Right atrium auricular region (tissue), 2 donors: Measurements from ENCODE around the gene TARP.
"Not testable (repeated sequence)": the region's sequence is repeated elsewhere in the genome, so short reads cannot be mapped to it uniquely, and the experiment has no call there.

Source experiments
- DNase-seq: peaks from one replicate; pipeline ENCODE4 v3.0.0-alpha.2; 2019; ENCODE audit warnings: low spot score
- H3K27ac ChIP-seq, 2 donors: fragments of 200-600 bp; sonication (generic); 1 replicate in 1 of 2; 2 replicates in 1 of 2; pipeline ENCODE4 v1.5.1; 2016 to 2019
- H3K27me3 ChIP-seq, 2 donors: fragments of 200-600 bp; sonication (generic); one replicate each; pipeline versions ENCODE4 v1.5.1 to v1.6.0; 2017 to 2019
- H3K36me3 ChIP-seq: fragments of 200-600 bp; sonication (generic); one replicate; pipeline ENCODE4 v1.5.1; 2016
- H3K4me1 ChIP-seq, 2 donors: fragments of 200-600 bp; sonication (generic); one replicate each; pipeline versions ENCODE4 v1.5.1 to v1.6.0; 2017 to 2019
- H3K4me3 ChIP-seq, 2 donors: fragments of 200-600 bp; sonication (generic); 1 replicate in 1 of 2; 2 replicates in 1 of 2; pipeline ENCODE4 v1.5.1; 2017 to 2019; ENCODE audit warnings: mild to moderate bottlenecking in 1 of 2, moderate library complexity in 1 of 2
- H3K9me3 ChIP-seq, 2 donors: fragments of 200-600 bp; sonication (generic); one replicate each; pipeline ENCODE4 v1.5.1; 2019
- TF ChIP-seq, protein P1 (sequence below), 2 donors: fragments of 200-600 bp; sonication (generic); IDR thresholded peaks; one replicate each; pipeline ENCODE4 v1.5.1; 2019; ENCODE audit warnings: antibody characterized with exemption in 2 of 2

TARP gene

DNA sequence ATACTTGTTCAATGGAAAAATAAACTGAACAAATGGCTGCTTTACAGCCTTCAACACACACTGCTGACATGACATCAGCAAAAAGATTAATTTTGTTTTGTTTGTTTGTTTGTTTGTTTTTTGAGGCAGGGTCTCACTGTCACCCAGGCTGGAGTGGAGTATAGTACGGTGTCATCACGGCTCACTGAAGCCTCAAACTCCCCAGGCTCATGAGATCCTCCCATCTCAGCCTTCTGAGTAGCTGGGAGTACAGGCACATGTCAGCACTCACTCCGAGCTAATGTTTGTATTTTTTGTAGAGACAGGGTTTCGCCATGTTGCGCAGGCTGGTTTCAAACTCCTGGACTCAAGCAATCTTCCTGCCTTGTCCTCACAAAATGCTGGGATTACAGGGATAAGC, 10.9 kb downstream of the TARP start:
- TF ChIP-seq, protein P1, sequence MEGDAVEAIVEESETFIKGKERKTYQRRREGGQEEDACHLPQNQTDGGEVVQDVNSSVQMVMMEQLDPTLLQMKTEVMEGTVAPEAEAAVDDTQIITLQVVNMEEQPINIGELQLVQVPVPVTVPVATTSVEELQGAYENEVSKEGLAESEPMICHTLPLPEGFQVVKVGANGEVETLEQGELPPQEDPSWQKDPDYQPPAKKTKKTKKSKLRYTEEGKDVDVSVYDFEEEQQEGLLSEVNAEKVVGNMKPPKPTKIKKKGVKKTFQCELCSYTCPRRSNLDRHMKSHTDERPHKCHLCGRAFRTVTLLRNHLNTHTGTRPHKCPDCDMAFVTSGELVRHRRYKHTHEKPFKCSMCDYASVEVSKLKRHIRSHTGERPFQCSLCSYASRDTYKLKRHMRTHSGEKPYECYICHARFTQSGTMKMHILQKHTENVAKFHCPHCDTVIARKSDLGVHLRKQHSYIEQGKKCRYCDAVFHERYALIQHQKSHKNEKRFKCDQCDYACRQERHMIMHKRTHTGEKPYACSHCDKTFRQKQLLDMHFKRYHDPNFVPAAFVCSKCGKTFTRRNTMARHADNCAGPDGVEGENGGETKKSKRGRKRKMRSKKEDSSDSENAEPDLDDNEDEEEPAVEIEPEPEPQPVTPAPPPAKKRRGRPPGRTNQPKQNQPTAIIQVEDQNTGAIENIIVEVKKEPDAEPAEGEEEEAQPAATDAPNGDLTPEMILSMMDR (IDR thresholded peaks at IDR 0.05), result no peak
- no peaks in the 10 kb centered on the region for H3K36me3 ChIP-seq
- no peaks in the 10 kb centered on the region for H3K9me3 ChIP-seq
- no peak overlapping the region for H3K27ac ChIP-seq
- no peak overlapping the region for H3K4me3 ChIP-seq
- no peak for DNase-seq
- H3K4me1 ChIP-seq, result no peaks in the 10 kb centered on the region
- H3K27me3 ChIP-seq, result no peaks in the 10 kb centered on the region

DNA sequence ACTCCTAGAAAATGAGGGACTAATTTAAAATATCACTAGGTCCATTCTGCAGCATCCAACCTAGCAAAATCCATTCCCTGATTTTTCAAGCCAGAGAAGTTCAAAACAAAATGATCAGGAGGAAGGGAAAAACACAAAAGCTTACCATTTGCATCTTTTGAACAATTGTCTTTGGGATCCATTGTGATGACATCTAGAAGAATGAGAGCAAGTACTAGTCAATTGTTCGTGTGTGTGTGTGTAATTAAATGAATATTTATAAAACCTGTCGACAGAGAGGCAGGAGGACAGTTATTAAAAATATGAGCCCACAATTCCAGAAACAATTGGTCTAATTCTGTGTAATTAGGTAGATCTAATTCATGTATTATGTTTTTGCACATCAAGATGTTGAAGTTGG, 11.4 kb downstream of the TARP start:
- H3K36me3 ChIP-seq, H3K9me3 ChIP-seq, H3K27me3 ChIP-seq, H3K4me1 ChIP-seq, H3K27ac ChIP-seq, H3K4me3 ChIP-seq, DNase-seq: not testable (repeated sequence)

- DNase-seq, H3K36me3 ChIP-seq: not testable (repeated sequence)
These were observed 11.8 kb downstream of the TARP start for GRCh38 chr7:38261601-38262000.

GRCh38 chr7:38259157-38259556, 14.3 kb downstream of the TARP start:
- not testable (repeated sequence) for DNase-seq, H3K27ac ChIP-seq, H3K4me1 ChIP-seq, H3K27me3 ChIP-seq, H3K4me3 ChIP-seq, H3K9me3 ChIP-seq, H3K36me3 ChIP-seq

More at GRCh38 chr7:38261601-38262000, 11.8 kb downstream of the TARP start:
- not testable (repeated sequence) for H3K27ac ChIP-seq, H3K4me1 ChIP-seq, H3K9me3 ChIP-seq, H3K4me3 ChIP-seq, H3K27me3 ChIP-seq

- no peaks in the 10 kb centered on the region for H3K9me3 ChIP-seq
- H3K4me1 ChIP-seq, result no peaks in the 10 kb centered on the region
- H3K4me3 ChIP-seq, result no peak overlapping the region
- DNase-seq, result no peak
- TF ChIP-seq, protein P1 (IDR thresholded peaks at IDR 0.05), result no peak
- no peak overlapping the region for H3K27ac ChIP-seq
- no peaks in the 10 kb centered on the region for H3K27me3 ChIP-seq
- H3K36me3 ChIP-seq, result no peaks in the 10 kb centered on the region
These were observed 16.1 kb downstream of the TARP start for GRCh38 chr7:38257350-38257677.

- not testable (repeated sequence) for H3K4me1 ChIP-seq, H3K36me3 ChIP-seq, H3K27me3 ChIP-seq, H3K9me3 ChIP-seq, H3K27ac ChIP-seq, DNase-seq, H3K4me3 ChIP-seq
These were observed 23.6 kb downstream of the TARP start for GRCh38 chr7:38249849-38250248.

DNA sequence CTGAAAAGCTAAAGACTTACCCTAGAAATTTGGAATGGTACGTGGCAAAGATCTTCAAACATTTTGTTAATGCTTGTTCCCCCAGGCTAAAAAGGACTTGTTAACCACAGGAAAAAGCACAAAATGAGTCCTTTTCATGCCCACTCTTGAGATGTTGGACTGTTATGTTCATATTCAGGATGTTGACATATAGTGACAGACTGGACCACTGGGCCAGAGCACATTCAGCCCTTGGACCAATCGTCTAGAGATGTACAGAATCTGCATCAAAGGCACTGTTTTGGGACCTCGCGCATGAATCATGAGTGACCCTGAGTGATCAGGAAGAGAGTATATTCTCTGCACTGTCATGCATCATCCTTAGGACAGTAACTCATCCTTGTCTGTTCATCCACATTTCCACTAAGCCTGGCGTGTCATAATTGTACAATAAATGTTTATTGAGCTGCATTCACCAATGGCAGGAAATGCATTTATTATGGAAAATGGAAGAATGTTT, 25.3 kb downstream of the TARP start:
- H3K27me3 ChIP-seq, result no peaks in the 10 kb centered on the region
- H3K9me3 ChIP-seq, result no peaks in the 10 kb centered on the region
- H3K36me3 ChIP-seq, result no peaks in the 10 kb centered on the region
- TF ChIP-seq, protein P1 (IDR thresholded peaks at IDR 0.05), result no peak
- DNase-seq, result no peak
- H3K4me1 ChIP-seq, result no peaks in the 10 kb centered on the region
- H3K27ac ChIP-seq, result no peak overlapping the region
- no peak overlapping the region for H3K4me3 ChIP-seq

- no peak overlapping the region for H3K4me3 ChIP-seq
- no peaks in the 10 kb centered on the region for H3K4me1 ChIP-seq
- H3K9me3 ChIP-seq, result no peaks in the 10 kb centered on the region
- no peak for DNase-seq
- no peaks in the 10 kb centered on the region for H3K27me3 ChIP-seq
- no peak overlapping the region for H3K27ac ChIP-seq
- TF ChIP-seq, protein P1 (IDR thresholded peaks at IDR 0.05), result no peak
- no peaks in the 10 kb centered on the region for H3K36me3 ChIP-seq
These were observed 27.9 kb downstream of the TARP start for GRCh38 chr7:38245409-38245977.
